H1 (cell line): ENCODE data around the gene CDH12. TPM values are rescaled to one million over a fixed set of nuclear protein-coding genes. Genes with fewer than 3 reads are reported as not detected.

Experiments
- JUN ChIP-seq: IDR thresholded peaks from 2 replicates; pipeline ENCODE4 v1.6.1; 2011; ENCODE audit warnings: low read depth, mild to moderate bottlenecking, improper control_type of control experiment, low read length
- POLR2A ChIP-seq, 2 experiments: IDR thresholded peaks; 1 replicate in 1 of 2; 2 replicates in 1 of 2; pipeline ENCODE4 v1.6.1; 2011; ENCODE audit warnings: low read depth in 2 of 2, low read length in 2 of 2, mild to moderate bottlenecking in 2 of 2; ENCODE audit errors: control extremely low read depth in 1 of 2
- SAP30 ChIP-seq: fragments of 300-600 bp; sonication (generic); IDR thresholded peaks from 2 replicates; pipeline ENCODE4 v1.7.1; 2012; ENCODE audit warnings: low read length, moderate library complexity, mild to moderate bottlenecking, inconsistent platforms; ENCODE audit not compliant: insufficient read depth, insufficient replicate concordance
- SIN3A ChIP-seq, 2 experiments: IDR thresholded peaks in 1 of 2; conservative IDR thresholded peaks in 1 of 2; 2 replicates each; pipeline ENCODE4 v1.6.1; 2011 to 2012; ENCODE audit warnings: low read length in 2 of 2, improper control_type of control experiment in 1 of 2, low read depth in 1 of 2, mild to moderate bottlenecking in 1 of 2
- SIRT6 ChIP-seq: IDR thresholded peaks from one replicate; pipeline ENCODE4 v1.7.1; 2012; ENCODE audit warnings: low read length, inconsistent platforms
- SP2 ChIP-seq: IDR thresholded peaks from 2 replicates; pipeline ENCODE4 v1.6.1; 2012; ENCODE audit warnings: mild to moderate bottlenecking, low read length, inconsistent platforms
- SUZ12 ChIP-seq: fragments of 200-600 bp; sonication (generic); IDR thresholded peaks from 2 replicates; pipeline ENCODE4 v1.6.1; 2012; ENCODE audit warnings: mild to moderate bottlenecking, inconsistent platforms, low read length, moderate library complexity, mixed read lengths
- polyA plus RNA-seq, 7 experiments: library from polyadenylated mRNA; depleted of rRNA in 3 of 7; stranded (reverse) in 5 of 7; unstranded in 2 of 7; fragments of >200 nt in 5 of 7; fragments of 200-250 nt in 2 of 7; gene quantifications; 1 replicate in 5 of 7; 2 replicates in 1 of 7; 4 replicates in 1 of 7; pipeline versions ENCODE4 v1.2.1 to v1.2.3, GENCODE V29; 2011 to 2013; ENCODE audit warnings: missing spikeins in 2 of 7, mixed read lengths in 2 of 7
- total RNA-seq: library from RNA; stranded (reverse); fragmentation: NEBNext Ultra II Directional; extraction: Animal tissue kit (Norgen Biotek cat#: 25700); gene quantifications from 2 replicates; pipeline ENCODE4 v1.2.1, GENCODE V29; 2021
- TF ChIP-seq, protein P1 (sequence below): fragments of 300-600 bp; sonication (generic); IDR thresholded peaks from 2 replicates; pipeline ENCODE4 v1.7.1; 2012; ENCODE audit warnings: low read length, moderate library complexity, mild to moderate bottlenecking, inconsistent platforms; ENCODE audit not compliant: insufficient replicate concordance
- TF ChIP-seq, protein P2 (sequence below), 3 experiments: IDR thresholded peaks; 1 replicate in 2 of 3; 2 replicates in 1 of 3; pipeline versions ENCODE4 v1.5.1 to v1.6.1; 2011; ENCODE audit warnings: low read length in 3 of 3, mild to moderate bottlenecking in 3 of 3, inconsistent platforms in 2 of 3, low read depth in 1 of 3, moderate library complexity in 1 of 3; ENCODE audit not compliant: insufficient read depth in 1 of 3; ENCODE audit errors: control extremely low read depth in 1 of 3

Gene CDH12
- total and polyA plus RNA-seq, 2 of the 8 experiments (the other 6 are each of a cell fraction or from before 2014, with no cell fraction given): 0.03 TPM; not detected in 1

DNA sequence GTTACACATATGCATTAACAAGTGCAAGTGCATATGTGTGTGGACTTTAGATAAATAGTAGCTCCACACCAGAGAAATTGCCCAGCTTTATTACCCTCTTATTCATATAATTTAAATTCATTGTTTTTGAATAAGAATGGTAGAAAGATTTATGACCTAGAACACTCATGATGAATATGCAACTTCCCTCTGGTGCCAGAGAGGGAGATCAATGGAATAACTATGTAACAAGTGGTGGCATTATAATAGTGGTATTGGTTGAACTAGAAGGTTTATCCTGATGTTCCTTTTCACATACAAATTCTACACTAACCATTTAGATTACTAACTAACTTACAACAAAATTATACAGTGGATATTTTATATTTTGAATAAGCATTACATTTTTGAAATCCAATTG, 607.4 kb downstream of the CDH12 start (continued):
- TF ChIP-seq, protein P1, sequence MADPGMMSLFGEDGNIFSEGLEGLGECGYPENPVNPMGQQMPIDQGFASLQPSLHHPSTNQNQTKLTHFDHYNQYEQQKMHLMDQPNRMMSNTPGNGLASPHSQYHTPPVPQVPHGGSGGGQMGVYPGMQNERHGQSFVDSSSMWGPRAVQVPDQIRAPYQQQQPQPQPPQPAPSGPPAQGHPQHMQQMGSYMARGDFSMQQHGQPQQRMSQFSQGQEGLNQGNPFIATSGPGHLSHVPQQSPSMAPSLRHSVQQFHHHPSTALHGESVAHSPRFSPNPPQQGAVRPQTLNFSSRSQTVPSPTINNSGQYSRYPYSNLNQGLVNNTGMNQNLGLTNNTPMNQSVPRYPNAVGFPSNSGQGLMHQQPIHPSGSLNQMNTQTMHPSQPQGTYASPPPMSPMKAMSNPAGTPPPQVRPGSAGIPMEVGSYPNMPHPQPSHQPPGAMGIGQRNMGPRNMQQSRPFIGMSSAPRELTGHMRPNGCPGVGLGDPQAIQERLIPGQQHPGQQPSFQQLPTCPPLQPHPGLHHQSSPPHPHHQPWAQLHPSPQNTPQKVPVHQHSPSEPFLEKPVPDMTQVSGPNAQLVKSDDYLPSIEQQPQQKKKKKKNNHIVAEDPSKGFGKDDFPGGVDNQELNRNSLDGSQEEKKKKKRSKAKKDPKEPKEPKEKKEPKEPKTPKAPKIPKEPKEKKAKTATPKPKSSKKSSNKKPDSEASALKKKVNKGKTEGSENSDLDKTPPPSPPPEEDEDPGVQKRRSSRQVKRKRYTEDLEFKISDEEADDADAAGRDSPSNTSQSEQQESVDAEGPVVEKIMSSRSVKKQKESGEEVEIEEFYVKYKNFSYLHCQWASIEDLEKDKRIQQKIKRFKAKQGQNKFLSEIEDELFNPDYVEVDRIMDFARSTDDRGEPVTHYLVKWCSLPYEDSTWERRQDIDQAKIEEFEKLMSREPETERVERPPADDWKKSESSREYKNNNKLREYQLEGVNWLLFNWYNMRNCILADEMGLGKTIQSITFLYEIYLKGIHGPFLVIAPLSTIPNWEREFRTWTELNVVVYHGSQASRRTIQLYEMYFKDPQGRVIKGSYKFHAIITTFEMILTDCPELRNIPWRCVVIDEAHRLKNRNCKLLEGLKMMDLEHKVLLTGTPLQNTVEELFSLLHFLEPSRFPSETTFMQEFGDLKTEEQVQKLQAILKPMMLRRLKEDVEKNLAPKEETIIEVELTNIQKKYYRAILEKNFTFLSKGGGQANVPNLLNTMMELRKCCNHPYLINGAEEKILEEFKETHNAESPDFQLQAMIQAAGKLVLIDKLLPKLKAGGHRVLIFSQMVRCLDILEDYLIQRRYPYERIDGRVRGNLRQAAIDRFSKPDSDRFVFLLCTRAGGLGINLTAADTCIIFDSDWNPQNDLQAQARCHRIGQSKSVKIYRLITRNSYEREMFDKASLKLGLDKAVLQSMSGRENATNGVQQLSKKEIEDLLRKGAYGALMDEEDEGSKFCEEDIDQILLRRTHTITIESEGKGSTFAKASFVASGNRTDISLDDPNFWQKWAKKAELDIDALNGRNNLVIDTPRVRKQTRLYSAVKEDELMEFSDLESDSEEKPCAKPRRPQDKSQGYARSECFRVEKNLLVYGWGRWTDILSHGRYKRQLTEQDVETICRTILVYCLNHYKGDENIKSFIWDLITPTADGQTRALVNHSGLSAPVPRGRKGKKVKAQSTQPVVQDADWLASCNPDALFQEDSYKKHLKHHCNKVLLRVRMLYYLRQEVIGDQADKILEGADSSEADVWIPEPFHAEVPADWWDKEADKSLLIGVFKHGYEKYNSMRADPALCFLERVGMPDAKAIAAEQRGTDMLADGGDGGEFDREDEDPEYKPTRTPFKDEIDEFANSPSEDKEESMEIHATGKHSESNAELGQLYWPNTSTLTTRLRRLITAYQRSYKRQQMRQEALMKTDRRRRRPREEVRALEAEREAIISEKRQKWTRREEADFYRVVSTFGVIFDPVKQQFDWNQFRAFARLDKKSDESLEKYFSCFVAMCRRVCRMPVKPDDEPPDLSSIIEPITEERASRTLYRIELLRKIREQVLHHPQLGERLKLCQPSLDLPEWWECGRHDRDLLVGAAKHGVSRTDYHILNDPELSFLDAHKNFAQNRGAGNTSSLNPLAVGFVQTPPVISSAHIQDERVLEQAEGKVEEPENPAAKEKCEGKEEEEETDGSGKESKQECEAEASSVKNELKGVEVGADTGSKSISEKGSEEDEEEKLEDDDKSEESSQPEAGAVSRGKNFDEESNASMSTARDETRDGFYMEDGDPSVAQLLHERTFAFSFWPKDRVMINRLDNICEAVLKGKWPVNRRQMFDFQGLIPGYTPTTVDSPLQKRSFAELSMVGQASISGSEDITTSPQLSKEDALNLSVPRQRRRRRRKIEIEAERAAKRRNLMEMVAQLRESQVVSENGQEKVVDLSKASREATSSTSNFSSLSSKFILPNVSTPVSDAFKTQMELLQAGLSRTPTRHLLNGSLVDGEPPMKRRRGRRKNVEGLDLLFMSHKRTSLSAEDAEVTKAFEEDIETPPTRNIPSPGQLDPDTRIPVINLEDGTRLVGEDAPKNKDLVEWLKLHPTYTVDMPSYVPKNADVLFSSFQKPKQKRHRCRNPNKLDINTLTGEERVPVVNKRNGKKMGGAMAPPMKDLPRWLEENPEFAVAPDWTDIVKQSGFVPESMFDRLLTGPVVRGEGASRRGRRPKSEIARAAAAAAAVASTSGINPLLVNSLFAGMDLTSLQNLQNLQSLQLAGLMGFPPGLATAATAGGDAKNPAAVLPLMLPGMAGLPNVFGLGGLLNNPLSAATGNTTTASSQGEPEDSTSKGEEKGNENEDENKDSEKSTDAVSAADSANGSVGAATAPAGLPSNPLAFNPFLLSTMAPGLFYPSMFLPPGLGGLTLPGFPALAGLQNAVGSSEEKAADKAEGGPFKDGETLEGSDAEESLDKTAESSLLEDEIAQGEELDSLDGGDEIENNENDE: no peak
- TF ChIP-seq, protein P2, sequence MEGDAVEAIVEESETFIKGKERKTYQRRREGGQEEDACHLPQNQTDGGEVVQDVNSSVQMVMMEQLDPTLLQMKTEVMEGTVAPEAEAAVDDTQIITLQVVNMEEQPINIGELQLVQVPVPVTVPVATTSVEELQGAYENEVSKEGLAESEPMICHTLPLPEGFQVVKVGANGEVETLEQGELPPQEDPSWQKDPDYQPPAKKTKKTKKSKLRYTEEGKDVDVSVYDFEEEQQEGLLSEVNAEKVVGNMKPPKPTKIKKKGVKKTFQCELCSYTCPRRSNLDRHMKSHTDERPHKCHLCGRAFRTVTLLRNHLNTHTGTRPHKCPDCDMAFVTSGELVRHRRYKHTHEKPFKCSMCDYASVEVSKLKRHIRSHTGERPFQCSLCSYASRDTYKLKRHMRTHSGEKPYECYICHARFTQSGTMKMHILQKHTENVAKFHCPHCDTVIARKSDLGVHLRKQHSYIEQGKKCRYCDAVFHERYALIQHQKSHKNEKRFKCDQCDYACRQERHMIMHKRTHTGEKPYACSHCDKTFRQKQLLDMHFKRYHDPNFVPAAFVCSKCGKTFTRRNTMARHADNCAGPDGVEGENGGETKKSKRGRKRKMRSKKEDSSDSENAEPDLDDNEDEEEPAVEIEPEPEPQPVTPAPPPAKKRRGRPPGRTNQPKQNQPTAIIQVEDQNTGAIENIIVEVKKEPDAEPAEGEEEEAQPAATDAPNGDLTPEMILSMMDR (IDR thresholded peaks at IDR 0.05; ENCODE audit: control extremely low read depth in 1 of 3, insufficient read depth in 1 of 3, low read depth in 1 of 3, low read length in 3 of 3): no peak
- TF ChIP-seq SAP30 (no peak), JUN (no peak), SP2 (no peak), POLR2A (IDR thresholded peaks at IDR 0.05; ENCODE audit: control extremely low read depth in 1 of 2, low read depth in 2 of 2, low read length in 2 of 2) (no peak), SUZ12 (no peak), SIN3A (conservative IDR thresholded peaks at IDR 0.05 in 1 of 2, IDR thresholded peaks at IDR 0.05 in 1 of 2; ENCODE audit: low read depth in 1 of 2, low read length in 2 of 2) (no peak), SIRT6 (no peak)
